Brain pericyte (primary cell): ENCODE measurements around the gene FBLN5.
"Not testable (repeated sequence)": the region's sequence is repeated elsewhere in the genome, so short reads cannot be mapped to it uniquely, and the experiment has no call there.

ENCODE experiments used
- DNase-seq: peaks from one replicate; pipeline ENCODE4 v3.0.0-alpha.2; 2012; ENCODE audit warnings: low read depth, low spot score

Gene FBLN5

GRCh38 chr14:91866061-91866460 is 81.4 kb downstream of the FBLN5 start:
- DNase-seq, result no peak

DNA sequence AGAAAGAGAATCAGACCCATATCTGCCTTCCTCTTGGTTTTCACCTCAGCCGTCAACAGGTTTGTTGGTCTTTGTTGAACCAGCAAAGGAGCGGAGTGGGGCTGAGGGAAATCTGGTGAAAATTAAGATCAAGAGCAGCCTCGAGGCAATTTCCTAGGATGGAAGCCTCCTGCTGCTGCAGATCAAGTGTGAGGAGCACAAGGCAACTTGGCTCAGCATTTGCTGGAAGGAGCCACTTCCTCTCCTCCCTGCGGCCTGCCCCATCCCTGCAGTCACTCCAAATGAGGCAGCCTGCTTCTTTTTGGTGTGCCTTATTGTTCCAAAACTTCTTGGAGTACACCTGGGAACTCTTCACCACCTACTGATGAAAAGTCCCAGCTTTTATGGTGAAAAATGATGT is 85.1 kb downstream of the FBLN5 start:
- no peak for DNase-seq

- DNase-seq, result no peak
Measured at GRCh38 chr14:91861091-91861490, 86.4 kb downstream of the FBLN5 start.

DNA sequence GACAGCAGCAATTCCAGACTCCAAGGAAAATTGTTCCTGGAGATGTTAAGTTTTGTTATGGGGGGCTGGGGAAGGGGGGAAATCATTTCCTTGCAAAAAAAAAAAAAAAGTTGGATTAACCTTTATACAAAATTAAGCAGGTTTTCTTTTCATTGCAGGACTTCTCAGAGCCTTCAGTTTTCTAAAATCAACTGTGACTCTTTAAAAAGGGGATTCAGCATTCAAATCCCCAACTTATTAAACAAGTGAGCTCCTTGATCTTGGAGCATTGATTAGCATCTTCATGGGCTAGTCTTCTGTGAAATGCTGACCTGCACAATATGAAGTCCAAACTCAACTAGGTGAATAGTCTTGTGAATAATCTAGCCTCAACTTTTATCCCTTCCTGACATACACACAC is 87.3 kb downstream of the FBLN5 start:
- DNase-seq, result no peak

- no peak for DNase-seq
Measured at GRCh38 chr14:91858536-91859275, 88.8 kb downstream of the FBLN5 start.

DNA sequence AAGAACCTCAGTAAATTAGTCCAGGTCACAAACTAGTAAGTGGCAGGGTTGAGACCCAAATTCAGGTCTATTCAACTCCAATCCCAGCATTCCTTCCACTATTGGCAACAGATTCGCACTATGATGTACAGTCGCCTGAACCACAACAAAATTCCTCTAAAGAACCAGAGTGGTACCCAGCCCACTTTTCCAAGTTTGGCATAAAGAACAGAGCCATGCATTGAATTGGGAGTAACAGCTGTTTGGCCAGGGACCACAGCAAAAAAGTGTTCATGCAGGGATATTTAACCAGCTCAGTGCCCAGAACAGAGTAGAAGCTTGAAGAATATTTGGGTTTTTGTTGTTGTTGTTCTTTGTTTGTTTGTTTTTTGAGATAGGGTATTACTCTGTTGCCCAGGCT is 89.9 kb downstream of the FBLN5 start:
- DNase-seq, result no peak

DNA sequence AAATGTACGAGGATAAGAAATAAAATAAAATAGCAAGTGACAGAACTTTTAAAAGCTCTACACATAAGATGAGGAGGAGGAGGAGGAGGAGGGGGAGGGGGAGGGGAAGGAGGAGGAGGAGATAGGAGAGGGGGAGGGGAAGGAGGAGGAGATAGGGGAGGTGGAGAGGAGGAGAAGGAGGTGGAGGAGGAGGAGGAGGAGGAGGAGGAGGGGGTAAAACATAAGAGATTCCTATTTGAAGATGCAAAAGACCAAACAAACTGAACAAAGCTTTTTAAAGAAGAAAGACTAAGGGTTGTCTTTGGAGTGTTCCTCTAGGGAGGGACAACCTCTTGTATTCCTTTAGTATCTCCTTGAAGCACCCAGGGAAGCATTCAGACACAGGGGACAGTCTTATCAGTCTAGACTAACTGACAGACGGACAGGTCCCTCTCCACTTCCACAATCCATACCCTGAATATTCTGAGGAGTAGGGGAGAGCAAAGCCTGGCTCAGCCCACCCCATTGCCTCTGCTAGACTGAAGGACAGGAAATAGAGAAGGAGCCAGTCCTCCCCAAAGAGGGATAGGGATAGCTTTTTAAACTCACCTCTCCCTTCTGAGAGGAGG is 93.1 kb downstream of the FBLN5 start:
- no peak for DNase-seq

GRCh38 chr14:91851563-91851962 is 95.9 kb downstream of the FBLN5 start:
- DNase-seq, result no peak

DNA sequence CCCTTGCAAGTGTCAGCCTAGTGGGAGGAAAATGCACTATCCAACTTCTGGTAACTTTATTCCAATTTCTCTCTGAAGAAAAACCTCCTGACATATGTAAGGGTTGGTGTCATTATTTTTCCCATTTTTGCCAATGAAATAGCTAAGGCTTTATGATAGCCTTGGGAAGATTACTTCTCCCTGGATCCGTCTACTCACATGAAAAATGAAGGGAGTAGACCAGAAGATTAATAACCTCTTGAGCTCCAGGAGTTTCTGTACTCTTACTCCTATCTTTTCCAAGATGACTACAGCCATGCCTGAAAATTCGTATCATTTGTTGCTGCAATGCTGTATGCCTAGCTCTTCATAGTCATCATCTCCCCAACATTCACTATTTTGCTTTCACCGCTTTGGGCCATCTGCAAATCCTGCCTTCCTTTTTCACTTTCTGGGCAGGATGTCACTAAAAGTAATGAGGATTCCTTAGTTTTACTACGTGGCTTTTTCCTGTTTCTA is 98.9 kb downstream of the FBLN5 start:
- DNase-seq, result no peak

DNA sequence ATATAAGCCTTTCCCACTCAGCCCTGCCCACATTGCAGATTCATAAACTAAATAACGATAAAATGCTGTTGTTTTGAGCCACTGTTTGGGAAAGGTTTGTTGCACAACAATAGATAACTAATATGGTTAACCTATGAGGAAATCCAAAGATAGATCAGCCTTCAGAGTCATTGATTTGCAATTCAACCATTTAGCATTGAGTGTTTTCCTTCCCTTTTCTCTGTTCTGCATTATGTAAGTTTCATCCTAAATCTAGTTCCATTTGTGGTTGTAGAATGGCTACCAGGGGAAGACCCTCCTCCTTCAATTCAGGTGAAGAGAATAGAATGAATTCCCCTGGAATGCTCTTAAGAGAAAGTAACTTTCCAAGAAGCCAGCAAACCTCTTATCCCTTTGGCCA is 99.8 kb downstream of the FBLN5 start:
- DNase-seq, result no peak

GRCh38 chr14:91845652-91846051 is 101.8 kb downstream of the FBLN5 start:
- DNase-seq, result no peak

DNA sequence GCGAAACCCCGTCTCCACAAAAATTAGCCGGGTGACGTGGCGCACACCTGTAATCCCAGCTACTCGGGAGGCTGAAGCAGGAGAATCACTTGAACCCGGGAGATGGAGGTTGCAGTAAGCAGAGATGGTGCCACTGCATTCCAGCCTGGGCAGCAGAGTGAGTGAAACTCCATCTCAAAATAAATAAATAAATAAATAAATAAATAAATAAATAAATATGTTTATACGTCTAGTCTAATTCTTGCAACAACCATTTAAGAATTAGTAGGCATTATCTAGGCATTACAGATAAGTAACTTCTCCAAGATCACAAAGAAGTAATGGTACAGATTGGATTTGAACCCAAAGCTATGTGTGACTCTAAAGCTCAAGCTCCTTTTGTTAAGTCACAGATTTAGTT is 102.4 kb downstream of the FBLN5 start:
- DNase-seq, result not testable (repeated sequence)

DNA sequence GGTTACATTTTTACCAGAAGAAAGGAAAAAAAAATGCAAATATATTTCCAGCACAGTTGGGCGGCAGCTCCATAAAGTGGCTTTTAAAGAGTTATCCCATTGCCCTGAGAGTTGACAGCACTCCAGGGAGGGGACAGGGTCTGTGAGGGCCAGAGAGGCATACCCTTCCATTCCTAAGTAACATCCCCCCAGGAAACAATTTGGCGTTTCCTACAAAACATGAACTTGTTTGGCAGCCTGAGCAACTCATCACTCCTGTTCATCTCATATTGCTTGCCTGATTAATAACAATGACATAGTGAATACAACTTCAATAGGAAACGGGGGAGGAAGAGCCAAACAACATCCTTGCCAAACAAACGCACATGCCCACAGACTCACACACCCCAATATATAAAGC is 103.5 kb downstream of the FBLN5 start:
- DNase-seq, result no peak

DNA sequence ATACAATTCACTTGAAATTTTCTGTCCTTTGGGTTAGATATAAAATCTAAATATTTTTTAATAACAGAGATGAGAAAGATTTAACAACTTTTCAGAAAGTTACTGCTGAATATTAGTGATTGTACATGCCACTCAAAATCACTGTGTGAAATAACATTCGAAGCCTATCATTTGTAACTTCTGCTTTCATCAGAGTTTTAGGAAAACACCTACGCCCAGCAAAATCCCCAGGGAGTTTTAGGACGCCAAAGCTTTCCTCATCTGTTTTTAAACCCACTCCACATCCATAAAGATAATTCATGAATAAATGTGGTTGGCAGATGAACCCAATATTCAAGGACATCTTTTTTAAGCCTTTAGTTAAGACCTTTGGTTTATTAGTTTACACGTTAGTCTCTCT is 104.1 kb downstream of the FBLN5 start:
- DNase-seq, result no peak

DNA sequence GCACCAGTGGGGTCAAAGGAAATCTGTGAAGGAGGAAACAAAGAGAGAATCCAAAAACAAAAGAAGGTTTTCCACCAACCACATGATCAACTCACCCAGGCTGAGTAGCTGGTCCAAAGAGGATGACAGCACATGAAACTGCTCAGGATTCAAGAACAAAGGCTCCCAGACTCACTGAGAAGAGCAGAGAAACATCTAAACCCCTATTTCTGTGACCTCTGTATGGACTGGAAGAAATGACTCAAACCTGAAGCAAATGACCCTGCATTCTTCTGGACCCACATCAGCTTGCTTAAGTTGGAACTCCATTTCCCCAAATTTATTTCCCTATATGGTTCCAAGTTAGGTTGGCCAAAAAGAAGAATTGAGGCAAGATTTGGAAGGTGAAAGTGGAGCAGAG is 106.4 kb downstream of the FBLN5 start:
- no peak for DNase-seq

- DNase-seq, result no peak
Measured at GRCh38 chr14:91839749-91840148, 107.7 kb downstream of the FBLN5 start.

- DNase-seq, result no peak
Measured at GRCh38 chr14:91837076-91837475, 110.4 kb downstream of the FBLN5 start.

DNA sequence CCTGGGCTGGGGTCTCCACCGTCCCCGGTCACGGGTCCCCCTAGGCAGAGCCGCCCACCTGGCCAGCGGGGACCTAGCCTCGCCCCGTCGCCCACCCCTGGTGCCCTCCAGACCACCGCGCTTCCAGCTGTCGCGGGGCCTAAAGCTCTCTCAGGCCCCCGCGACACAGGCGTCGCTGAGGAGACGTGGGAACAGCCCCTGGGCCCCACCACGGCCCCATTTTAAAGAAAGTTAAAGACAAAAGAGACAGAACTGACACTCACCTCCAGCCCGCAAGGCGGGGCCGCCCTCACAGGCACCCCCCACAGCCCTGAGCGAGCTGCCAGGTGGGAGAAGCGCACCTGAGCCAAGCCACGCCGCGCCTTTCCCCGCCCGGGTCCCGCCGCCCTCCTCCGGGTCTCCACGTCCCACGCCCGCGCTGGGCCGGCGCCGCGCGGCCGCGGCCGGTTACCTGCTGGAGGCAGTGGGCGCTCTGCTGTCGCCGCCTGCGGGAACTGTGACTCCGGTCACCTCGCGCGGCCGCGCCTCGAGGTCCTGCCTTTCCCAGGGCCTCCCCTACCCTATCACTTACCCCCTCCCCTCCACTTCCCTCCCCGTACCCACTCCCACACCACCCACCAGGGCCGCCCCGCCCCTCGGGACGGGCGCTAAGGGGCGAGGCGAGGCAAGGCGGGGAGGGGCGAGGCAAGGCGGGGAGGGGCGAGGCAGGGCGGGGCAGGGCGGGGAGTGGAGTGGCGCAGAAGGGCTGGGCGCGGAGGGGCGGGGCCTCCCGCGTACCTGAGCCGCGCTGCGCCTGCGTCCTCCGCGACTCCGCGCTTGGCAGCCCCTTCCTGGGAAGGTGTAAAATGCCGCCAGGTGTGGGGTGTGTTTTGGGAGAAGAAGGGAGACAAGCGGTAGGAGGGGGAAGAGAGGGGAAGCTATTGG is 111.3 kb downstream of the FBLN5 start:
- DNase-seq, result no peak

GRCh38 chr14:91835197-91835919 is 112.1 kb downstream of the FBLN5 start:
- DNase-seq, result no peak

DNA sequence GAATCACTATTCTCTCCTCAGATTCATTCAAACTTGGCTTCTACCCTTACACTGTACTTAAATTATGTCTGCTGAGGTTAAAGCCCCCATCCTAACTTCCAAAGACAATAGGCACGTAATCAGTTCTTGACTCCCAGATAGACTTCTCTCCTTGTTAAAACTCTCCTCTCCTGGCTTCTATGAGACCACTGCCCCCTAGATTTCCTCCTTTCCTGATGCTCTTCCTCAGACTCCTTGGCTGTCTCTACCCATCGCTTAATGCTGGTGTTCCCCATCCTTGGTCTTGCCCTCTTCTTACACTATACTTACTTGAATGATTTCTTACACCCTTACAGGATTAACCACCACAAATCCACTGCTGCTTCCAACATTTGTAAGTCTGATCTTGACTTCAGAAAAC is 112.9 kb downstream of the FBLN5 start:
- DNase-seq, result no peak

DNA sequence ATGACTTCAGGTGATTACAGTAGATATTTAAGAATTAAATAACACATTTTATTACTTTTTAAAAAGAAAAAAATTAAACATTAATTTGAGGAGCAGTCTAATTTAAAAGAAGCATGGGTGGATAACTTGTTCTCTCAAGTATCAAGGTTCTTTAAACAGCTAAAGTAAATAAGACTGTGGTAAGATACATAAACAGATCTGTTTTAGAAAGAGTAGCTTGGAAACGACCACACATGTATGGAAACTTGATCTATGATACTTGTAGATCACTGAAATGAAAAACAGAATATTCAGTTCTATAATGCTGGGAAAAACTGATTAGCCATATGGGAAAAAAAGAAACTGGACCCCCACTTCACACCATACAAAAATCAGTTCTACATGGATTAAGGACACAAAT is 116.2 kb downstream of the FBLN5 start:
- DNase-seq, result no peak

DNA sequence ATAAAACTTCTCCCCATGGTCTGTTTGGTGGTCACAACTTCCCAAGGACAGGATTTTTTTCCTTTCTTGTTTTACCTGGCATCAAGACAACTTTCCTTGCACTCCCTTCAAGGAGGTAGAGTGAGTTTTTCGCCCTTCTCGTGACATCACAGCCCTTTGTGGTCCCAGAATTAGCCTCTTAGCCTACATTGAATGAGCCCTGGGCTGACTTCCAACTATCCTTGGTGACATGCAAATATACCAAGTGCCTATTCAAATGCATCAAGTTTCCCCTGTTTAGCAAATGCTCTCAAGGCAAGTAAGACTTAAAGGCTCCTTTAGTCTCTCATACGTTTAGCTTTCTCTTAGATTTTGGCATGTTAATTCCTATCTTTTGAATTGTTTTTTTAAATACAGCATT is 116.7 kb downstream of the FBLN5 start:
- DNase-seq, result no peak
